Keratinocyte (primary cell): Measurements from ENCODE around the gene HS3ST1.

Experiments
- EZH2 ChIP-seq: IDR thresholded peaks from one replicate; pipeline ENCODE4 v1.6.1; 2012; ENCODE audit warnings: inconsistent platforms, mild to moderate bottlenecking, low read length, moderate library complexity
- TF ChIP-seq, protein P1 (sequence below), 3 experiments: IDR thresholded peaks in 1 of 3; conservative IDR thresholded peaks in 1 of 3; optimal IDR thresholded peaks in 1 of 3; 2 replicates in 2 of 3; 3 replicates in 1 of 3; pipeline versions ENCODE3 to v1.5.1; 2011; ENCODE audit warnings: low read length in 3 of 3, mild to moderate bottlenecking in 3 of 3, moderate library complexity in 2 of 3, control low read depth in 1 of 3, inconsistent platforms in 1 of 3; ENCODE audit not compliant: insufficient read depth in 2 of 3; ENCODE audit errors: extremely low read depth in 1 of 3

DNA sequence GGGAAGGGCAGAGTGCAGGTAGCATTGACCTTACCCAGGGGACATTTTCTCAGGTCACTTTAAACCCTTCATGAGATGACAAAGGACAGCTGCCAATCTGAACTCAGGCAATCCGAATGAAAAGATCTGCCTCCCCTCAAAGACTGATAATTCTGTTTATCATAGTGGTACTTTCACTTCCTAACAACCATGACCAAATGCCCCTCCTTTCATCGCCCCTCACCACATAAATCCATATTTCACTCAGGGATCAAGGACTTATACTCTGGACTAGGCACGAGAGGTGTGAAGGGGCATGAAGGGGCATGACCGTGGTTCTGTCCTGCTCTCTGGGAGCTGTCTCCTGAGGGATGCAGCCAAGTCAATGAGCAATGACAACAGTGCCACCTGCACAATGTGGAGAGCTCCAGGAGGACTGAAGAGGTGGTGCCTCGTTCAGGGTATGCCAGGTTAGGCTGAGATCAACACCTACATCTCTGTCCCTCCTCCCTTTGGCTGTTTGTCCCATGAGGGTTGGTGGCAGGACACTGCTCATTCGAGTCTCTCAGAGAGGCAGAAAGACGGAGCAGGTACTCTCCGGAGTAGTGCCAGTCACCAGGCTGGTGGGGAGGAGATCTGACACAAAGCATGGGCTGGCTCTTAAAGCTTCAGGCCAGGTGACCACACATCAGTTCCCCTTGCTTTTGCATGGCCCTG lies 12.5 kb downstream of the HS3ST1 start:
- TF ChIP-seq, protein P1, sequence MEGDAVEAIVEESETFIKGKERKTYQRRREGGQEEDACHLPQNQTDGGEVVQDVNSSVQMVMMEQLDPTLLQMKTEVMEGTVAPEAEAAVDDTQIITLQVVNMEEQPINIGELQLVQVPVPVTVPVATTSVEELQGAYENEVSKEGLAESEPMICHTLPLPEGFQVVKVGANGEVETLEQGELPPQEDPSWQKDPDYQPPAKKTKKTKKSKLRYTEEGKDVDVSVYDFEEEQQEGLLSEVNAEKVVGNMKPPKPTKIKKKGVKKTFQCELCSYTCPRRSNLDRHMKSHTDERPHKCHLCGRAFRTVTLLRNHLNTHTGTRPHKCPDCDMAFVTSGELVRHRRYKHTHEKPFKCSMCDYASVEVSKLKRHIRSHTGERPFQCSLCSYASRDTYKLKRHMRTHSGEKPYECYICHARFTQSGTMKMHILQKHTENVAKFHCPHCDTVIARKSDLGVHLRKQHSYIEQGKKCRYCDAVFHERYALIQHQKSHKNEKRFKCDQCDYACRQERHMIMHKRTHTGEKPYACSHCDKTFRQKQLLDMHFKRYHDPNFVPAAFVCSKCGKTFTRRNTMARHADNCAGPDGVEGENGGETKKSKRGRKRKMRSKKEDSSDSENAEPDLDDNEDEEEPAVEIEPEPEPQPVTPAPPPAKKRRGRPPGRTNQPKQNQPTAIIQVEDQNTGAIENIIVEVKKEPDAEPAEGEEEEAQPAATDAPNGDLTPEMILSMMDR (optimal IDR thresholded peaks at IDR 0.05 in 1 of 3, IDR thresholded peaks at IDR 0.05 in 1 of 3, conservative IDR thresholded peaks at IDR 0.05 in 1 of 3; ENCODE audit: extremely low read depth in 1 of 3, insufficient read depth in 2 of 3, low read length in 3 of 3): no peak
- no peak for TF ChIP-seq EZH2
